ENCODE results near the gene ALDH4A1. TPM values are rescaled to one million over a fixed set of nuclear protein-coding genes. Genes with fewer than 3 reads are reported as not detected.

Gene ALDH4A1, protein sequence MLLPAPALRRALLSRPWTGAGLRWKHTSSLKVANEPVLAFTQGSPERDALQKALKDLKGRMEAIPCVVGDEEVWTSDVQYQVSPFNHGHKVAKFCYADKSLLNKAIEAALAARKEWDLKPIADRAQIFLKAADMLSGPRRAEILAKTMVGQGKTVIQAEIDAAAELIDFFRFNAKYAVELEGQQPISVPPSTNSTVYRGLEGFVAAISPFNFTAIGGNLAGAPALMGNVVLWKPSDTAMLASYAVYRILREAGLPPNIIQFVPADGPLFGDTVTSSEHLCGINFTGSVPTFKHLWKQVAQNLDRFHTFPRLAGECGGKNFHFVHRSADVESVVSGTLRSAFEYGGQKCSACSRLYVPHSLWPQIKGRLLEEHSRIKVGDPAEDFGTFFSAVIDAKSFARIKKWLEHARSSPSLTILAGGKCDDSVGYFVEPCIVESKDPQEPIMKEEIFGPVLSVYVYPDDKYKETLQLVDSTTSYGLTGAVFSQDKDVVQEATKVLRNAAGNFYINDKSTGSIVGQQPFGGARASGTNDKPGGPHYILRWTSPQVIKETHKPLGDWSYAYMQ
- 1 to 10 TPM; 1.7 to 6.7 (median 3.8) TPM for polyA plus RNA-seq

DNA sequence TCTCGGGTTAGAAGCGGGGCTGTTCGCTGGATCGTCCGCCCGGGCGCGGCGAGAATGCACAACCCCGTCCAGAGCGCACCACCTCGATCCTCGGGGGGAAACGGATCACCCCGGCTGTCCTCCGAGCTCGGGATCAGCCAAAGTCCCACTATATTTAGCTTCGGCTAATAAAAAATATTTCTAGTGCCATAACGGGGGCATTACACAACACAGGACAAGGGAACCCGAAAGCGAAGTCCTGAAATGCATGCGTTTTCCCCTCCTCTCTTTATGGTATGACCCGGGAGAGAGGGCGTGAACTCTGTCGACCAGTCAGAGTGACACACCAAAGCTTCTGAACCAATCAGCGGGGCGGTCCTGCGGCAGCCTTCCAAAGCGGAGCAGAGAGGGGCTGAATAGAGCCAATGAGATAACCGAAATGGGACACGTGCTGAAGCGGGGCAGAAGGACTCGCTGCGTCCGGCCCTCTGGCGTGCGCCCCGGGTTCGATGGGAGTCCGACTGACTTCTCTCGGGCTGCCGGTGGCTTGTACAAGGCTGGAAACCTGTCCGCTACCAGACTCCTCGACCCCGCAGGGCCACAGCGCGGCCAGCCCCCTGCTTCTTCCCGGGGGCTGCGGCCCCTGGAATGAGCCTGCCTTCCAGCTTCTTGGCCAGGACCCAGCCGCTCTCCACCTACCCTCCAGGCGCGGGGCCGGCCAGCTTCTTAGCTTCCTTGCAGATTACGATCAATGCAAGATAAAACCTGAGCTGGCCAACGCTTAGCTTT lies at the start of gene ALDH4A1:
Gene ALDH4A1, minus strand, starts transcription at position 33 of the 768 bp plus-strand sequence. Its CDS starts 32 bp downstream, at position 1.
- peak within 1 kb of the TSS; percentile 91 to 98 (median 93) for H3K4me3 Mint-ChIP-seq
- peak; percentile 93 to 94 (median 93) for DNase-seq
- H3K4me1 Mint-ChIP-seq: peaks cover 30 to 38% of the 10 kb centered on the region in 2 donors
- H3K27ac Mint-ChIP-seq: peak within 1 kb of the TSS; percentile 96 to 98 (median 96)
- H3K36me3 Mint-ChIP-seq: no peaks in the 10 kb centered on the region
- no peaks in the 10 kb centered on the region for H3K9me3 Mint-ChIP-seq
- peaks cover 0 to 8% (median 1%) of the 10 kb centered on the region in 3 donors for H3K27me3 Mint-ChIP-seq (ENCODE audit: low read depth in 3 of 3)

DNA sequence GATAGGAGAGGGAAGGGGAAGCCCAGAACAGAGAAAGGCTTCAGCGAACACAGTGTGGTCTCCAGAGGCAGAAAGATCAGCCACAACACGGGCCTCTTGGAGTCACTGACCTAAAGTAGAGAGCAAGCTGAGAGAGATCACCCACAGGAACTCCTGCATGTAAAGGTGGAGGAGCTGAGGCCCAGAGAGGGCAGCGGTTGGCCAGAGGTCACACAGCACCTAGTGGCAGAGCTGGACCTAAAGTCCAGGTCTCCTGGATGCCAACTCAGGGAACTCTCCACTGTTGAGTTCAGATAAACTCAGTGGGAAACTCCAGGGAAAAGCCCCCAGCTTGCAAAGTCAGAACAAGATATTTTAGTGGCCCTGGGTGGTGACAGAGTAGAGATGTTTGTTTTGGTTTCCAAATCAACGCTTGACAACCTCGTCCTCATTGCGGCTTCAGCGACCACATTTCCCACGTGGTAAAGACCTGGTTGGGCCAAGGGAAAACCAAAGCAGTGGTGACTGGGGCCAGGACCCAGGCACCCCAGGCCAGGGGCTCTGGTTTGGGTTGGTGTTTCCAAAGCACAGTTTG lies 49.5 kb upstream of the ALDH4A1 start:
- Mint-ChIP-seq H3K36me3 (no peaks in the 10 kb centered on the region), H3K27me3 (ENCODE audit: low read depth in 3 of 3) (peaks cover 32 to 38% (median 38%) of the 10 kb centered on the region in 3 donors), H3K4me1 (peaks cover 84 to 85% of the 10 kb centered on the region in 2 donors), H3K9me3 (no peaks in the 10 kb centered on the region), H3K27ac (peak overlapping the region; percentile 99 to 100 (median 99)), H3K4me3 (peak overlapping the region; percentile 82 to 93 (median 88))
- DNase-seq: peak; percentile 92 to 94 (median 92)

DNA sequence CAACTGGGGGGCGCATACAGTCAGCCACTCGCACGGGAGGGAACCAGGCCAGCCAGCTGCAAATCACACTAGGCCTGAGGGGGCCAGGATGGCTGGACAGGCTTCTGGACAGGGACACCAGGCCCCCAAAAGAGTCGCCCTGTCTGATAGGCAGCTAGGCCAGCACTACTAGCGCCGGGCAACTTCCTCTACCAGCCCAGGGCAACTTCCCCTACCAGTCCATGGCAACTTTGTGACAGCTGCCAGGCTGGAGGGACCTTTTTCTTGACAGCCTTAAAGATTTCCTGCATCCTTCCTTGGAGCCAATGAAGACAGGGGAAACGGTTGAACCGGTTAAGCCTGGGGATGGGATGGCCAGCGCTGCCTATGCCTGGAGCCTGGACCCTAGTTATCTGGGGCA lies 49.1 kb upstream of the ALDH4A1 start:
- Mint-ChIP-seq H3K9me3 (no peaks in the 10 kb centered on the region), H3K27me3 (ENCODE audit: low read depth in 3 of 3) (peaks cover 31 to 39% (median 38%) of the 10 kb centered on the region in 3 donors), H3K27ac (peak overlapping the region; percentile 99 to 100 (median 99)), H3K36me3 (no peaks in the 10 kb centered on the region), H3K4me1 (peaks cover 89% of the 10 kb centered on the region in 2 donors), H3K4me3 (peak overlapping the region; percentile 82 to 93 (median 88))
- no peak for DNase-seq

DNA sequence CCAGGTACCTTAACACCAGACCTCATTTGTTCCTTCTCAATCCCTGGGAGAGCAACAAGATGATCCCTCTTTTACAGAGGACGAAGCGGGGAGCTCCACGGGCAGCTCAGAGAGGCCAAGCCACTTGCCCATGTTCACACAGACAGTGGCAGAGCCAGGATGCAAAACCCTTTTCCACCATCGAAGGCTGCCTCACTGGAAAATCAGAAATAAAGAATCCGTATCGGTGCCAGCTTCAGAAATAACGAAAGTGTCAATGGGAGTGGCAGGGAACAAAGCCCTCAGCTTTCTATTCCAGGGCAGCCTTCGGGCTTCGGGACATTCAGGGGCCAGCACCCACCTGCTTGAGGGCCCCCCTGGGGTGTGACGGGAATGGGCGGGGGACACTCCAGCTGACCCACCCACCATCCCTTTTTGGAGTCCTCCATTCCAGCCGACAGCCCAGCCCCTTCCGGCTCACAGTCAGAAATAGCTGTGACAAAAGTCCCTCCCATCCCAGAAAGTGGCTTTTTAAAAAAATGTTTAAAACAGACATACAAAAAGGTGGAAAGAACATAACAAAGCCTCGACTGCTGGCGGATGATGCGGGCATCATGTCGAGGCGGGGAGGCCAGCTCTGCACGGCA lies 48.2 kb upstream of the ALDH4A1 start:
- Mint-ChIP-seq H3K4me1 (peaks cover 95 to 96% of the 10 kb centered on the region in 2 donors), H3K9me3 (no peaks in the 10 kb centered on the region), H3K27ac (peak overlapping the region; percentile 99 to 100 (median 99)), H3K36me3 (no peaks in the 10 kb centered on the region), H3K4me3 (peak overlapping the region; percentile 82 to 93 (median 88)), H3K27me3 (ENCODE audit: low read depth in 3 of 3) (peaks cover 30 to 39% (median 38%) of the 10 kb centered on the region in 3 donors)
- peak in 2 of 3 donors; percentile 50 to 57 for DNase-seq

DNA sequence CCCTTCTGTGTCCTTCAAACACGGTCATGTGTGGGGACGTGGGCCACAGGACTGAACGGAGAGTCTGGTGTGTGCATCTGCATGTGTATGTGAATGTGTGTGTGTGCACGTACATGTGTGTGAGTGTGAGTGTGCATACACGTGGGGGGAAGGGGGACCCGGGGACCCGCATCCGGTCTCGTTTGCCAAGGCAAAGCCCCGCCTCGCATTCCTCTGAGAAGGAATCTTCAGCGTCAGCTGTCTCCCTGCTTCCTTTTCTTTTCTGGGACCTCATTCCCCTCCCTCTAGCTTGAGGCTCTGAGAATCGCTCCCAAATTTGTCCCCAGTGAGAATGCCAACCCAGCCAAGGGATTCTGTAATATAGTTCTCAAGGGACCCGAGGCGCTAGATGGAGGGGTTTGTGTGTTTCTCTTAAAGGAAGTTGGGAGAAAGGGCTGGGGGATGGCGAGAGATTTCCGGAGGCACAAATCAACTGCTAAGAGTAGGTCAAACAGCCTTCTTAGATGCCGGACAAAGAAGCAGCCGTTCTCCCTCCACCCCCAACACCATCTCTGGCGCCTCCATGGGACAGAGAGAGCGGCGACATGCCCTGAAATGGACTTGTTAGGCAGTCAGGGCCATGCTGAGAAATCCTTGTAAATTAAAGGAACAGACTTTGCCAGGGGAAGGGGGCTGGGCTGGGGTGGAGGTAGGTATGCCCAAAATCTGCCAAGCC lies 47.5 kb upstream of the ALDH4A1 start:
- H3K9me3 Mint-ChIP-seq: no peaks in the 10 kb centered on the region
- peak in 2 of 3 donors; percentile 24 to 35 for DNase-seq
- peak overlapping the region; percentile 82 to 93 (median 88) for H3K4me3 Mint-ChIP-seq
- no peaks in the 10 kb centered on the region for H3K36me3 Mint-ChIP-seq
- peaks cover 97 to 98% of the 10 kb centered on the region in 2 donors for H3K4me1 Mint-ChIP-seq
- peaks cover 30 to 37% (median 35%) of the 10 kb centered on the region in 3 donors for H3K27me3 Mint-ChIP-seq (ENCODE audit: low read depth in 3 of 3)
- H3K27ac Mint-ChIP-seq: peak overlapping the region; percentile 99 to 100 (median 99)

DNA sequence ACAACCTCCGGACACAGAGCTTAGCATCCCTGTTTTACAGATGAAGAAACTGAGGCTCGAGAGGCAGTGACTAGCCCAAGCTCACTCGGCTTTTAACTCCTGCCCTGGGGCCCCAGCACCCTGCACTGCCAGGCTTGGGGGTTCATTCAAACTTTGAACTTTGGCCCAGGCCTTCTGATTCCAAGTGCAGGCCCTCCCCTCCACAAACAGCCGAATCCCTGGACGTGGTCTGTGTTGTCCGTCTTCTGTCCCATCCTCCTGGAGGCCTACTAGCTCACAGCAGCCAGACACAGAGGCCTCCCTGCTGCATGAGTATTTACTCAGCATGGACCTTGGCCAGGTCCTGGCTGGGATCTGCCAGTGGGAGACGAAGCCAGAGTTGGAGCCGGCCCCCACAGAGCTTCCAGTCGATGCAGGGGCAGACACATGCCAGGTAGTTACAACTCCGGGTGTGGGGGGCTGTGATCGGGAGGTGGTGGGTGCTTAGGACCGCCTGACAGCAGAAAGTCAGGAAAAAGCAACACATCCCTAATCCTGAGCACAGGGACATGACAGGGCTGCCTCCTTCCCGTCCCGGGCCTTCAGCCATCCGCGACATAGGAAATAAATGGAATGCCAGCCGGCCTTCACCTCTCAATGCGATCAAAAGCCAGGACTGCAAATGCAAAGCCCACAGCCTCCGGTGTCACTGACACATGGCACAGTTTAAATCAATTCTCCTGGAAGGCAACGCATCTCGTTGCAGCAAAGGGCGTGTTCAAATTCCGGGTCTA lies 46.7 kb upstream of the ALDH4A1 start:
- H3K36me3 Mint-ChIP-seq: no peaks in the 10 kb centered on the region

DNA sequence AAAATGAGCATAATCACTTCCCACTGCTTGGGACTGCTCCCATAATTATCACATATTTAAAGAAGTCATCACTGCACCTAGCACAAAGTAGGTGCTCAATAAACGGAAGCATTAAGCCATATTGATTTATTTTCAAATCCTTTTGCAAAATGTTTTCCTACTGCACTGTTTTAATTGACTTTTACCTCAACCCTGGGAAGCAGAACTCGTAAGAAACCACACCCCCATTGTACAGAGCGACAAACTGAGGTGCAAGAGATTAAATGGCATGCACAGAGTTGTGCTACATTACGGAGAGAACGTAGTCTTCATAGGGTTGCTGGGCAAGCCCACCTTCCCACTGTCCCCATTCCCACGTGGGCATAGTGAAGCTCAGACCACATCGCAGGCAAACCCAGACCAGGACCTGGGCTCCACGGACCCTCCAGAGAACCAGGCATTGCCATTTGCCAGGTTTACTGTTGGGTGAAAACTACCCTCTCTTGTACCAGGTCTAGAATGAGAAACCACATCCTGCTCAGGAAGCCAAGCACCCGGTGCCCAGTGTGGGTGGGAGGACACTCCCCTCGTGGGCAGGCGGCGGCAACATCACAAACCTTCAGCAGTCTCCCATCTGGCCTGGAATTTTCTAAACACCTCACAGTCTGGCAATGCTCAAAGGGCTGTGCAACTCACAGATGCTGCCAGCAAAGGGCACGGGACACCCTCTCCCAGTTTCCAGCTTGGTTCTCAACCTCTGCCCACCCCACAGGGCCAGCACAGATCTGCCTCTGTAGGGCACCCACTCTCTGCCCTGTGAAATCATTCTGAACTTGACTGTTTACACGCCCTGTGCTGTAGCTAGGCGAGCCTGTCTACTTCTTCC lies 45.9 kb upstream of the ALDH4A1 start:
- no peaks in the 10 kb centered on the region for H3K9me3 Mint-ChIP-seq
- peak; percentile 78 to 82 (median 81) for DNase-seq

More for the DNA sequence above, 46.7 kb upstream of the ALDH4A1 start:
- peaks cover 96 to 98% of the 10 kb centered on the region in 2 donors for H3K4me1 Mint-ChIP-seq
- H3K4me3 Mint-ChIP-seq: peak overlapping the region; percentile 82 to 93 (median 88)
- H3K27me3 Mint-ChIP-seq (ENCODE audit: low read depth in 3 of 3): peaks cover 30 to 34% (median 31%) of the 10 kb centered on the region in 3 donors
- peak overlapping the region; percentile 99 to 100 (median 99) for H3K27ac Mint-ChIP-seq
- no peaks in the 10 kb centered on the region for H3K9me3 Mint-ChIP-seq
- DNase-seq: no peak

DNA sequence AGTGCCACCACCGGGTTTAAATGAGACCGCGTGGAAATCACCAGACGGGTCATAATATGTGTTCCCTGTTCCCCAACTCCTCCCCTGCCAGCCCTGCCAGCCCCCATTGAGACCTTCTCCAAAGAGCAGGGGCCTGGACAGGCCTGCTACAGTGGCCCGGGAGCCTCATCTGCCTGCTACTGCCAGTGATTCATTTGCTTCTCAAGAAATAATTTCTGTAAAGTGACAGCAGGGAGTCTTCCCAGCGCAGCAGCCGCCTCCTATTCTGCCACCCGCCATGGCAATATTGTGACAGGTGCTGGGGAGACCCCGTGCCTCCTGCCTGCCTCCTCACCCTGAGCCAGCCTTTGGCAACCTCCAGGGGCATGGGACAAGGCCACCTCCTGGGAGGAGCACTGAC lies 45.2 kb upstream of the ALDH4A1 start:
- Mint-ChIP-seq H3K27me3 (ENCODE audit: low read depth in 3 of 3) (peaks cover 28 to 31% (median 30%) of the 10 kb centered on the region in 3 donors), H3K4me1 (peaks cover 89 to 94% of the 10 kb centered on the region in 2 donors), H3K27ac (peak overlapping the region; percentile 99 to 100 (median 99)), H3K36me3 (no peaks in the 10 kb centered on the region), H3K4me3 (peak overlapping the region; percentile 82 to 93 (median 88)), H3K9me3 (no peaks in the 10 kb centered on the region)
- DNase-seq: no peak

More for the DNA sequence above, 45.9 kb upstream of the ALDH4A1 start:
- Mint-ChIP-seq H3K4me3 (peak overlapping the region; percentile 82 to 93 (median 88)), H3K4me1 (peaks cover 94 to 98% of the 10 kb centered on the region in 2 donors), H3K27ac (peak overlapping the region; percentile 99 to 100 (median 99)), H3K36me3 (no peaks in the 10 kb centered on the region), H3K27me3 (ENCODE audit: low read depth in 3 of 3) (peaks cover 30 to 34% (median 31%) of the 10 kb centered on the region in 3 donors)

DNA sequence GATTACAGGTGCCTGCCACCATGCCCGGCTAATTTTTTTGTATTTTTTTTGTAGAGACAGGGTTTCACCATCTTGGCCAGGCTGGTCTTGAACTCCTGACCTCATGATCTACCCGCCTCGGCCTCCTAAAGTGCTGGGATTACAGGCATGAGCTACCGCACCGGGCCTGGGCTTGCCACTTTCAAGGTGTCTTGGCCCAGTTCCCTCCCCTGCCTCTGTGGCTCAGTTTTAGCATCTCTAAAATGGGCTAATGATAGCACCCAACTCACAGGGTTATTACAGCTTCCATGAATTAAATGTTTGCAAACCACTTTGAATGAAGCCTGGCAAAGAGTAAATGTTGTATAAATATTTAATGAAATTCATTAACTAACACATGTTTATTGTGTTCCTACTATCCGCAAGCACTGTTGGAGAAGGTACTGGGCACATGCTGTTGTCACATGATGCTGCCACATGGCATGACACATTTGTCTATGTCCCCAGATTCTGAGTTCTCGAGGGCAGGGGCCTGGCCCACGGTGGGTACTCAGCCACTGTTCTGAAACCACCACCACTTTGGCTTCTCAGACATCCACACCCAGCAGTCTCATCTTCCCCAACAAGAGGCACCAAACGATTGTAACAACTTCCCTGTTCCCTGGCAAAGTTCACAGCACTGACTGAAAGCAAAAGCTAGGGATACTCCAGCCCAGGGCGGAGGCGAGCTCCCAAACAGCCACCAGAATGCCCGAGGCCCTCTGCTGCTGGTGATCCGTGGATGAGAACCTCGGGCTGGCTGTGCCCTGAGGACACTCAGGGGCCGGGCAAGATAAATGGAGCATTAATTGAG lies 44.4 kb upstream of the ALDH4A1 start:
- H3K27ac Mint-ChIP-seq: peak overlapping the region; percentile 99 to 100 (median 99)
- no peaks in the 10 kb centered on the region for H3K36me3 Mint-ChIP-seq
- H3K4me1 Mint-ChIP-seq: peaks cover 88 to 94% of the 10 kb centered on the region in 2 donors
- peak overlapping the region; percentile 82 to 93 (median 88) for H3K4me3 Mint-ChIP-seq
- no peaks in the 10 kb centered on the region for H3K9me3 Mint-ChIP-seq
- peak in 2 of 3 donors; percentile 38 to 40 for DNase-seq
- peaks cover 20 to 24% (median 23%) of the 10 kb centered on the region in 3 donors for H3K27me3 Mint-ChIP-seq (ENCODE audit: low read depth in 3 of 3)

DNA sequence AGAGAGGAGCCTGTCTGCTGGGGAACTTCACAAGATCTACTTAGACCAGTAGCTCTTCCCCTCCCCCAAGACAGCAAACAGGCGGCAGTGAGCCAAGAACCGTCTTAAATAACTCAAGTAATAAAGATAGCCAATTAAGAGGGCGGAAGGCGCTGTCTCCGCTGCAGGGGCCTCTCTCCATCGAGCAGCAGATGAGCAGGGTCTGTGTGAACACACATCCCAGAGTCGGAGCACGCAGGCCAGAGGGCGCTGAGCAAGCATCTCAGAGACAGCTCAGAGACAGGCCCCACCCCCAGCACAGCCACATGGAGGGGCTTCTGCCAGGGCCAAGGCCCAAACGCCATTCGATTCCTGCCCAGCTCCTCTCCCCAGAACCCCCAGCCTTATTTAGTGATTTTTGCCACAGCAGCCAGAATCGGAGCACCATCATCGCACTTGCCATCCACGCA lies 43.1 kb upstream of the ALDH4A1 start:
- Mint-ChIP-seq H3K4me1 (peaks cover 88 to 94% of the 10 kb centered on the region in 2 donors), H3K9me3 (no peaks in the 10 kb centered on the region), H3K4me3 (peak overlapping the region in 4 of 5 donors; percentile 36 to 74 (median 48)), H3K36me3 (no peaks in the 10 kb centered on the region), H3K27ac (peak overlapping the region; percentile 58 to 85 (median 72)), H3K27me3 (ENCODE audit: low read depth in 3 of 3) (peaks cover 13 to 18% (median 15%) of the 10 kb centered on the region in 3 donors)
- no peak for DNase-seq
